Sigmoid colon (tissue), 7 donors: ENCODE measurements around the gene BTBD9. TPM values are rescaled to one million over a fixed set of nuclear protein-coding genes. Genes with fewer than 3 reads are reported as not detected.

Source experiments
- DNase-seq: peaks from one replicate; pipeline ENCODE4 v3.0.0-alpha.2; 2019
- H3K27ac ChIP-seq, 4 donors: fragments of 200-600 bp; sonication (generic); one replicate each; pipeline ENCODE4 v1.5.1; 2016 to 2019; ENCODE audit warnings: mild to moderate bottlenecking in 1 of 4
- H3K27me3 ChIP-seq, 3 donors: fragments of 200-600 bp; sonication (generic); one replicate each; pipeline ENCODE4 v1.5.1; 2019; ENCODE audit warnings: mild to moderate bottlenecking in 1 of 3
- H3K36me3 ChIP-seq, 4 donors: fragments of 200-600 bp; sonication (generic); one replicate each; pipeline ENCODE4 v1.5.1; 2016 to 2019
- H3K4me1 ChIP-seq, 4 donors: fragments of 200-600 bp; sonication (generic); one replicate each; pipeline ENCODE4 v1.5.1; 2017 to 2019
- H3K4me3 ChIP-seq, 4 donors: fragments of 200-600 bp; sonication (generic); one replicate each; pipeline ENCODE4 v1.5.1; 2017 to 2019; ENCODE audit warnings: mild to moderate bottlenecking in 2 of 4, moderate library complexity in 1 of 4
- H3K9me3 ChIP-seq, 4 donors: fragments of 200-600 bp in 3 of 4; sonication (generic) in 3 of 4; one replicate each; pipeline versions ENCODE4 v1.5.1 to v1.6.1; 2013 to 2019
- EP300 ChIP-seq, 4 donors: sonication (generic); formaldehyde crosslinking; IDR thresholded peaks; one replicate each; pipeline ENCODE4 v1.6.1; 2017; ENCODE audit warnings: antibody characterized with exemption in 4 of 4
- POLR2A ChIP-seq, 2 donors: fragments of 450-650 bp; IDR thresholded peaks; one replicate each; pipeline ENCODE4 v1.6.1; 2016; ENCODE audit warnings: antibody characterized with exemption in 2 of 2, mild to moderate bottlenecking in 2 of 2, moderate library complexity in 2 of 2
- POLR2AphosphoS5 ChIP-seq, 4 donors: sonication (generic); formaldehyde crosslinking; IDR thresholded peaks; one replicate each; pipeline ENCODE4 v1.6.1; 2017; ENCODE audit warnings: antibody characterized with exemption in 4 of 4
- WGBS, 2 donors: extraction: QIAGEN DNeasy Blood & Tissue Kit; methylation state at CpG; one replicate each; pipeline ENCODE4 v1.1.7; 2013; 5-methylcytosine and 5-hydroxymethylcytosine counted together
- intact Hi-C: fragments of 100-400 bp; cut with DNase I; formaldehyde crosslinking; loops from one replicate; pipeline ENCODE4 v1.15.1; 2023
- polyA plus RNA-seq, 3 donors: library from polyadenylated mRNA; stranded (reverse); fragments of 200-250 nt; gene quantifications; one replicate each; pipeline ENCODE4 v1.2.3, GENCODE V29; 2013
- total RNA-seq, 4 donors: library from RNA; depleted of rRNA; stranded (reverse); fragments of >200 nt; gene quantifications; one replicate each; pipeline ENCODE4 v1.1.0, GENCODE V29; 2016
- TF ChIP-seq, protein P1 (sequence below), 4 experiments: fragments of 450-650 bp in 3 of 4; fragments of 200-600 bp in 1 of 4; IDR thresholded peaks; one replicate each; pipeline ENCODE4 v1.5.1; 2016 to 2019; ENCODE audit warnings: antibody characterized with exemption in 4 of 4, mild to moderate bottlenecking in 3 of 4, moderate library complexity in 2 of 4
- donor health status: healthy with polysubstance abuse.
- donor health status: Bipolar disorder and iron deficiency.
- donor health status: healthy.

Gene BTBD9
- total and polyA plus RNA-seq, 7 donors = 3.6 to 20.8 (median 10.5) TPM

DNA sequence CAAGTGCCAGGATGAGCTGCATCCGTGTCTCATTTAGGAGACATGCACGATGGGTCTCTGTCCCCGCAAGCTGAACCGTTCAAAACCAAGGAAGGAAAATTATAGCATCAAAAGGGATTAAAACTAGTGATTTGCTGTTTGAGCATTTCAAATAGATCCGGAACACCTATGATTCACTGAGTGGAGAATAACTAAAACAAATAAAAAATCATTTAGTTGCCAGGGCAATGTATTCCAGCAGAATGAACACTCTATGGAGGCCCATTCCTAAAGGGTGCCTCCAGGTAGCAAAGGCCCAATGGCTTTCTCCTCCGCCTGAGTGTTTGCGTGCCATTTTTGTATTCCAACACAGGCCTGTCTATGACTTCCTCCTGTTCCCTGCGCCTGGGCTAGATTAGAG is 465.4 kb downstream of the BTBD9 start:
- no peak for DNase-seq
- Histone ChIP-seq H3K4me1 (peaks cover 0 to 15% (median 0%) of the 10 kb centered on the region in 4 donors), H3K4me3 (no peak overlapping the region), H3K27me3 (no peaks in the 10 kb centered on the region), H3K36me3 (no peaks in the 10 kb centered on the region), H3K27ac (no peak overlapping the region), H3K9me3 (no peaks in the 10 kb centered on the region)
- TF ChIP-seq POLR2AphosphoS5 (IDR thresholded peaks at IDR 0.05) (no peak), POLR2A (IDR thresholded peaks at IDR 0.05) (no peak)
- TF ChIP-seq, protein P1, sequence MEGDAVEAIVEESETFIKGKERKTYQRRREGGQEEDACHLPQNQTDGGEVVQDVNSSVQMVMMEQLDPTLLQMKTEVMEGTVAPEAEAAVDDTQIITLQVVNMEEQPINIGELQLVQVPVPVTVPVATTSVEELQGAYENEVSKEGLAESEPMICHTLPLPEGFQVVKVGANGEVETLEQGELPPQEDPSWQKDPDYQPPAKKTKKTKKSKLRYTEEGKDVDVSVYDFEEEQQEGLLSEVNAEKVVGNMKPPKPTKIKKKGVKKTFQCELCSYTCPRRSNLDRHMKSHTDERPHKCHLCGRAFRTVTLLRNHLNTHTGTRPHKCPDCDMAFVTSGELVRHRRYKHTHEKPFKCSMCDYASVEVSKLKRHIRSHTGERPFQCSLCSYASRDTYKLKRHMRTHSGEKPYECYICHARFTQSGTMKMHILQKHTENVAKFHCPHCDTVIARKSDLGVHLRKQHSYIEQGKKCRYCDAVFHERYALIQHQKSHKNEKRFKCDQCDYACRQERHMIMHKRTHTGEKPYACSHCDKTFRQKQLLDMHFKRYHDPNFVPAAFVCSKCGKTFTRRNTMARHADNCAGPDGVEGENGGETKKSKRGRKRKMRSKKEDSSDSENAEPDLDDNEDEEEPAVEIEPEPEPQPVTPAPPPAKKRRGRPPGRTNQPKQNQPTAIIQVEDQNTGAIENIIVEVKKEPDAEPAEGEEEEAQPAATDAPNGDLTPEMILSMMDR (IDR thresholded peaks at IDR 0.05) = no peak
- 75 to 88% methylated on average over 8 of the region's 8 CpGs for WGBS, 2 donors
- intact Hi-C loops = no loop called here

DNA sequence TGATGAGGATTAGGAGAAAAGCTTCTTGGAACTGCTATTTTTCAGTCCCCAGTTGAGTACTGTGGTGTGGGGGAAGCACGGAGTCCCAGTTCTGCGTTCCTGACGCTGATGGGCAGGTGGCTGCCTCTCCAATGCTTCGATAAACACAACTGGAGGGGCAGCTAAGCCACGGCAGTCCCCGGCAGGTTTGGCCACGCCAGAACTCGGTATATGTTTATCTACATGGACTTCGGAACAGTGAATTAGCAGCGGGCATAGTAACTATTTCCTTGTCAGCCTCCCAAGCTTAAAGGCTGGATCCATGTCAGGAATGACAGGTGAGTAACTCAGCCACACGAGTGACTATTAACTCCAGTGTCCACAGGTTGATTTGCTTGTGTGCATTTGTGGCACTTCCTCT is 465.8 kb downstream of the BTBD9 start:
- no peak for DNase-seq

DNA sequence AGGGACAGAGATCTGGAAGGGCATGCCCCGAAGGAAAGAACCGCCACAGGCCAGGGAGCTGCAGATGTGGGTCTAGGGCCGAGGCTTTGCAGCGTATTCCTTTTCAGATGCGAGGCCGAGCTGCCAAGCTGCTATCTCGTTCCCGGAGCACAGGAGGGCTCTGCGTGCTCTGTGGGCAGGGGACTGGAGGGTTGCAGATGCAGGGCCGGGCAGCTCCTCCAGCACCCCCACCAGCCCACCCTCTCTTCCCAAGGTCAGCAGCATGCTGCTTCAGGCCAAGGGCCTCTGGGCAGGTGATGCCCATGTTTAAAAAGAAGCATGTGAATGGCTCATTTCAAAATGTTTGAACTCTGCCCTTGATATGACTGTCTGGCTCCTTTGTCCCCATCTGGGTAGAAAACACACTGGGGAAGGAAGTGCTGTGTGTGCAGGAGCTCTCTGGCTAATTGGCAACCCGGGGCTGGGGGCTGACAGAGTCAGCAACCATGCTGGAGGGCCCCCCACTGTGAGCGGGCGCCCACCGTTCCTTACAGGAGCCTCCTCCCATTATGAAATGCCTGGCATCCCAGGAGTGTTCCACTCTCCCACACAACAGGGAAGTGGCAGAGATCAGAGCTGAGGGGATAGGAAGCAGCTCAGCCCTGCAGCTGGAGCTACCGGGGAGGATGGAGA is 466.9 kb downstream of the BTBD9 start:
- no peak overlapping the region for H3K27ac ChIP-seq
- intact Hi-C loops = no loop called here
- no peak for DNase-seq
- peaks cover 0 to 15% (median 0%) of the 10 kb centered on the region in 4 donors for H3K4me1 ChIP-seq
- no peaks in the 10 kb centered on the region for H3K9me3 ChIP-seq
- TF ChIP-seq EP300 (IDR thresholded peaks at IDR 0.05) (no peak), POLR2AphosphoS5 (IDR thresholded peaks at IDR 0.05) (no peak), POLR2A (IDR thresholded peaks at IDR 0.05) (no peak)
- TF ChIP-seq, protein P1 (IDR thresholded peaks at IDR 0.05) = no peak
- H3K36me3 ChIP-seq = no peaks in the 10 kb centered on the region
- no peaks in the 10 kb centered on the region for H3K27me3 ChIP-seq
- 67 to 85% methylated on average over 15 of the region's 15 CpGs for WGBS, 2 donors
- no peak overlapping the region for H3K4me3 ChIP-seq

More for the DNA sequence above, 465.8 kb downstream of the BTBD9 start:
- TF ChIP-seq POLR2A (IDR thresholded peaks at IDR 0.05) = no peak
- TF ChIP-seq, protein P1 (IDR thresholded peaks at IDR 0.05) = no peak
- TF ChIP-seq EP300 (IDR thresholded peaks at IDR 0.05) = no peak
- TF ChIP-seq POLR2AphosphoS5 (IDR thresholded peaks at IDR 0.05) = no peak
- Histone ChIP-seq H3K36me3 (no peaks in the 10 kb centered on the region), H3K27me3 (no peaks in the 10 kb centered on the region), H3K9me3 (no peaks in the 10 kb centered on the region), H3K4me1 (peaks cover 0 to 15% (median 0%) of the 10 kb centered on the region in 4 donors), H3K4me3 (no peak overlapping the region), H3K27ac (no peak overlapping the region)
- intact Hi-C loops = no loop called here
- WGBS, 2 donors = 15 to 76% methylated on average over 11 of the region's 11 CpGs

DNA sequence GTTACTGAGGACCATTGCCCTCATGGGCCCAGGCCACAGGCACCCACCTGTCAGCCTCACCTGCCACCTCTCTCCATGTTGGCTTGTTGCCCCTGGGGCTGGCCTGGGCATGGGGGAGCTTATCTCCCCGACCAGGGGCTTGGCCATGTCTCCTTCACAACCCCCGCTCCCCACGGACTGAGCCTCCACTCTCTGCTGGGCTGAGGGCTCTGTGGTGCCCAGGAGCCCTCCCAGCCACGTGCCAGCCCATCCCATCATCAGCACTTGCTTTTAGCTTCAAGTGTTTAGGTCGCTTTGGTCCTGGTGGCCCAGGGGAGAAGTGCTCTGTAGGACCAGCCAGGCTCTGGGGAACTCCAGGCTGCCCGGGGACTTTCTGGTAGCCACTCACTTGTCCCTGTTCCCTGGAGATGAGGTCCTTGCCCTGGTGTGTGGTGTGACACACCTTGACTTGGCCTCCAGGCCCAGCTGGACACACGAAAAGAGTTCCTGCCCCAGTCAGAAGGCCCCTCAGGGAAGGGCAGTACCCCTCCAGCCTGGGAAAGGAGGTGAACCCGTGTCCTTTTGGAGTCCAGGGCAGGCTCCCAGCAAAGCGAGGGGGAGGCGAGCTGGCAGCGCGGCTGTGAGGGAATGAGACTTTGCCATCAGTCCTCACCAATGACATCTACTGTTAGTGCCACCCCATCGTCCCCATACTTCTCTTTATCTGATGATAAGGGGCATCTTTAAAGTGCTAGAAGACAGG is 467.6 kb downstream of the BTBD9 start:
- Histone ChIP-seq H3K27me3 (no peaks in the 10 kb centered on the region), H3K4me1 (peaks cover 0 to 15% (median 0%) of the 10 kb centered on the region in 4 donors), H3K4me3 (no peak overlapping the region), H3K9me3 (no peaks in the 10 kb centered on the region), H3K36me3 (no peaks in the 10 kb centered on the region), H3K27ac (no peak overlapping the region)
- TF ChIP-seq, protein P1 (IDR thresholded peaks at IDR 0.05) = no peak
- TF ChIP-seq POLR2A (IDR thresholded peaks at IDR 0.05) = no peak
- TF ChIP-seq POLR2AphosphoS5 (IDR thresholded peaks at IDR 0.05) = no peak
- TF ChIP-seq EP300 (IDR thresholded peaks at IDR 0.05) = no peak
- intact Hi-C loops = no loop called here
- 76 to 87% methylated on average over 13 of the region's 13 CpGs for WGBS, 2 donors
- DNase-seq = no peak
